SH-SY5Y (cell line): Measurements from ENCODE around the gene TRDN.

Experiments used
- GATA2 ChIP-seq: IDR thresholded peaks from 2 replicates; pipeline ENCODE4 v1.6.1; 2011; ENCODE audit warnings: mild to moderate bottlenecking, low read depth, low read length
- GATA3 ChIP-seq: IDR thresholded peaks from 2 replicates; pipeline ENCODE4 v1.6.1; 2011; ENCODE audit warnings: low read depth, mild to moderate bottlenecking, low read length, moderate library complexity

The TRDN gene

GRCh38 chr6:123211777-123212545 lies 424.8 kb downstream of the TRDN start:
- TF ChIP-seq GATA2: no peak
- TF ChIP-seq GATA3: no peak

DNA sequence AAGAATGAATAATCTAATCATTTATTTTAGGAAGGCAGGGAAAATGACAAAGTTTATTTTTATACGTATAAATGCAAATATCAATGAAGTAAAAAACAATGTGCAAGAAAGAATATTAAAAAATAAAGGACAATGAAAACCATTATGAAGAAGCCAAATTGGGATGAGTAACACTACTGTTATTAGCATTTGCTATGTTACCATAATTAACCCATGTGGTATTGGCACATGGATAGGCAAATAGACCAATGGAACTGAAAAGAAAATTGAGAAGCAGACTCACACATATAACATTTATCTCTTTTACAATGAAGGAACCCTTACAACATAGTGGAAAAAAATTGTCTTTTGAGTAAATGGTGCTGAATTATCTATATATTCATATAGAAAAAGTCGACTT lies 426.1 kb downstream of the TRDN start:
- TF ChIP-seq GATA3 (no peak), GATA2 (no peak)

GRCh38 chr6:123207967-123208510 lies 428.7 kb downstream of the TRDN start:
- no peak for TF ChIP-seq GATA3
- no peak for TF ChIP-seq GATA2

GRCh38 chr6:123203928-123204327 lies 432.8 kb downstream of the TRDN start:
- TF ChIP-seq GATA2: no peak
- no peak for TF ChIP-seq GATA3

GRCh38 chr6:123201869-123202372 lies 434.8 kb downstream of the TRDN start:
- TF ChIP-seq GATA3 (no peak), GATA2 (no peak)

DNA sequence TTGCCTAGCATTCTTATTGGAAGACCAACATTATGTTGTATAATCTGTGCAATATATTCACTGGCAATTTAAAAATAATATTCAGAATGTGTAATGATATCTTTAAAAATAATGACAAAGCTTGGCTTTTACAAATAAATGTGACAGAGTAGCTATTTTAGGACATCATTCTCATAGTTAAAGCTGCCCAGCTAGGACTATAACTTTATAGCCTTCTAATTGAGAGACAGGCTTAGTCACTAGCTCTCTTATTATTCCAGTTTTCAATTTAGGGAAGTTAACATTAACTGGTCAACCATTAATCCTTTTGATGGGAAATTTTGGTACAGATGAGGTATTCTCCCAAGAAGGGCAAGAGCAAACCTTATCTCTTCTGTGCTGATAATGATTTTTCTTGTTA lies 443.5 kb downstream of the TRDN start:
- TF ChIP-seq GATA2: no peak
- no peak for TF ChIP-seq GATA3

- TF ChIP-seq GATA3 (no peak), GATA2 (no peak)
Observed at GRCh38 chr6:123189816-123190215, 446.9 kb downstream of the TRDN start.

GRCh38 chr6:123182998-123183397 lies 453.8 kb downstream of the TRDN start:
- no peak for TF ChIP-seq GATA3
- TF ChIP-seq GATA2: no peak

DNA sequence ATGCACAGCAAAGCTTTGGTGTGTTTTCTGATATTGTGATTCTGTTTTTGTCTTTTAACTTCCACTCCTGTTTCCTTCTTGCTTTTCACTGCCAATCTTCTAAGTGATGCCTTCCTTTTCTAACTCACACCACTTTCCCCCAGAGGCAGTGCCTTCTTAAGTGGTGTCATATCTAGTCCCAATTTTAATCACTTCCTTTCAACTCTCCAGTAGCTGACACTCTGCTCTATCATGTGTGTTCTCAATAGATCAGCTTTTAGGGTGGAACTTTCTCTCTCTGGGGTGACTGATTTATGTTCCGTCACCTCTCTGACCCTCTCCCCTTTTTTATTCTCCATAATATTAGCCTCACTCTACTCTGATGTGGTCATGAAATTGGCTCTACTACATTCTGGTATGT lies 460.0 kb downstream of the TRDN start:
- TF ChIP-seq GATA3 (no peak), GATA2 (no peak)

GRCh38 chr6:123171341-123172115 lies 465.2 kb downstream of the TRDN start:
- no peak for TF ChIP-seq GATA2
- no peak for TF ChIP-seq GATA3

- TF ChIP-seq GATA3 (no peak), GATA2 (no peak)
Observed at GRCh38 chr6:123169774-123170095, 467.0 kb downstream of the TRDN start.

GRCh38 chr6:123168892-123169773 lies 467.6 kb downstream of the TRDN start:
- no peak for TF ChIP-seq GATA3
- no peak for TF ChIP-seq GATA2

DNA sequence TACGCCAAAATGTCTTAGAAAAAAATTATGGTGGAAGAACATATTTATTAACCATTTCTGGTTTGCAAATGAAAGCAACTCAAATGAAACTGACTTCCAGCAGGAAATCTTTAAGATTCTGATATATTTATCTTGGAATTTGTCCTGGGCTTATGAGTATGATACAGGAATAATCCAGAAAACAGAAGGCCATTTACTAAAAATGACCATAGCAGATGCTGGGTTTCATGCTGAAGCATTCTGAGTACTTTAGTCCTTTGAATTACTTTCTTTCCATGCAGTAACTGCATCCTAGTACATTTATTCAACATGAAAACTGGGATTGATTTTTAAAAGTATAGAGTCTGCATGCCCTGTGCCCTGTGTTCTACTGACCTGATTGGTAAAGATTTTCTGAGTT lies 468.3 kb downstream of the TRDN start:
- TF ChIP-seq GATA2: no peak
- no peak for TF ChIP-seq GATA3
